ENCODE results near the gene GSG1L.

The GSG1L gene

GRCh38 chr16:27771201-27771910, 292.2 kb downstream of the GSG1L start:
- no peak for DNase-seq (ENCODE audit: low spot score)

- DNase-seq (ENCODE audit: low spot score), result no peak
These were observed 293.0 kb downstream of the GSG1L start for GRCh38 chr16:27770271-27771196.

GRCh38 chr16:27769561-27770255, 293.8 kb downstream of the GSG1L start:
- DNase-seq (ENCODE audit: low spot score), result no peak

GRCh38 chr16:27768651-27769272, 294.8 kb downstream of the GSG1L start:
- no peak for DNase-seq (ENCODE audit: low spot score)

DNA sequence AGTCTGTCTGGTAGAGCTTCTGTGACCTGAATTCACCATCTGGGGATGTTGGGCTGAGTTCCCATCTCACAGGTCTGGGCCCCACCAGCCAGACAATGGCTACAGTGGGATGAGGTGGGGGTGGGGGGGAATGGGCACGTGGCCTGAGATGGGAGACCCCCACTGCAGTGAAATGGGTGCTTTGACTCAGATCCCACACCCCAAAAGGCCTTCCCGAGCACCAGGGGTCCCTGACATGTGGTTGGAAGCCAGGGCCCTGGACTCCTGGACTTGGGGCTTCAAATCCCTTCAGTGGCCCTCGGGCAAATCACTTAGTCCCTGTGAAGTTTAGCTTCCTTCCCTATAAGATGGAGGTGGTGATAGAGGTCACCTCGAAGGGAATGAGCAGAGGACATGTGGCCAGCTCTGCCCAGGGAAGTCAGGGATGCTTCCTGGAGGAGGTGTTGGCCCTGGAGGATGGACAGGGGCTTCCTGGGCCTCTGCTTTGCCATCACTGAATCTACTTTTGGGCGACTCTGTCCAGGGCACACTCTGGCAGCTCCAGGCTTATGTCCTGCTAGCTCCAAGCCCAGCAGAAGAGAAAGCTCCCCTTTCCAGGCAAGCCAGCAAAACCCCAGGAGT, 295.4 kb downstream of the GSG1L start:
- no peak for DNase-seq (ENCODE audit: low spot score)

- DNase-seq (ENCODE audit: low spot score), result no peak
These were observed 296.4 kb downstream of the GSG1L start for GRCh38 chr16:27767081-27767480.

- no peak for DNase-seq (ENCODE audit: low spot score)
These were observed 297.1 kb downstream of the GSG1L start for GRCh38 chr16:27766236-27766925.

DNA sequence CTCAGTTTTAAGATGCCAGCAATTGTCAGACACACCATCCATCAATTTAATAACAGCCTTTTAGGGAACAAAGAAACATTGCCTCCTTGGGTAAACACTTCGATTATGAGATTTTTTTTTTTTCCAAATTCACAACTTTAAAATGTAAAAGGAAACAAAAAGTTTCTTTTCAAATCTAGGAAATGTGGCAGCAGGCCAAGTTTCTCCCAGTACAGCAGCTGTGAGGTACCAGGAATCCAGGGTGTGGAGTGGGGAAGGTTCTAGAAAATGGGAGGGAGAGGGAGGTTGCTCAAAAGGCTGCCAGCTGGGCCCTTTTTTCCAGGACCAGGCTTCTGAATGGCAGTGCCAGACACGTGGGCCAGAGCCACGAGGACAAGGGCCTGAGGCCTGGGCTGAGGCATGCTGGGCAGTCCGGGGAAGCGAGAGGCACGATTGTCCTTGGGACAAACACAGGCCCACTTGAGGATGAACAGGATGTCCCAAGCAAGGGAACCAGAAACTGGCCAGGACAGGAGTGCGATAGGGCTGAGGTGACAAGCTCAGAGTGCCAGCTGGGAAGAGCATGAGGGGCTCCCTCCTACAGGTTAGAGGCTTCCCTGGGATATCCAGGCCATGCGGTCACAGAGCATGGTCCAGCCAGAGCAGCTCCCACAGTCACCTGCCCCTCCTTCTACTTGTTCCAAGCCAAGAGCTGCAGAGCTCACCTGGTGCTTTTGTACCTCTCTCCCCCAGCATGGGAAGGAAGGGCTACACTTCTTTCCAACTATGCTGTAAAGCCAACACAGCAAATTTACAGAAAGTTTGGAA, 298.4 kb downstream of the GSG1L start:
- no peak for DNase-seq (ENCODE audit: low spot score)

DNA sequence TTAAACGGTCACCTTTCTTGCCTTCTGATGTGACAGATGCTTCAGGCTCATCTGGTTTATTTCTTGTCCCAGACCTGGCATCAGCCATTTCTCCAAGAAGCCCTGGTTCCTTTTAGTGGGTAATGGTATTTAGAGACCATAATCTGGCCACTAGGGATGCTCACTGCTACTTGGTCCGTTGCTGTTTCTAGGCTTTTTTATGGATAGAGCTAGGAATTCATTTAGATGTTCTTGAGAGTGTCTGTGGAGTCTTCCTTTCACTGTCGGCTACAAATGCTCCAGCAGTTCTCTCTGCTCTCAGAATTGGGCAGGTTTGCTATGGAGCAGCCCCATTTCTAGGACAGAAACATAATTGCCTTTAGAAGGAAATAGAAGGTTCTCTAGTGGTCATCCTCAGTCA, 299.1 kb downstream of the GSG1L start:
- DNase-seq (ENCODE audit: low spot score), result no peak

- DNase-seq (ENCODE audit: low spot score), result no peak
These were observed 301.1 kb downstream of the GSG1L start for GRCh38 chr16:27762441-27762840.

GRCh38 chr16:27761816-27762215, 301.7 kb downstream of the GSG1L start:
- DNase-seq (ENCODE audit: low spot score), result no peak

- no peak for DNase-seq (ENCODE audit: low spot score)
These were observed 302.7 kb downstream of the GSG1L start for GRCh38 chr16:27760789-27761176.

- DNase-seq (ENCODE audit: low spot score), result no peak
These were observed 303.3 kb downstream of the GSG1L start for GRCh38 chr16:27759967-27760788.

GRCh38 chr16:27759301-27759871, 304.1 kb downstream of the GSG1L start:
- DNase-seq (ENCODE audit: low spot score), result no peak

DNA sequence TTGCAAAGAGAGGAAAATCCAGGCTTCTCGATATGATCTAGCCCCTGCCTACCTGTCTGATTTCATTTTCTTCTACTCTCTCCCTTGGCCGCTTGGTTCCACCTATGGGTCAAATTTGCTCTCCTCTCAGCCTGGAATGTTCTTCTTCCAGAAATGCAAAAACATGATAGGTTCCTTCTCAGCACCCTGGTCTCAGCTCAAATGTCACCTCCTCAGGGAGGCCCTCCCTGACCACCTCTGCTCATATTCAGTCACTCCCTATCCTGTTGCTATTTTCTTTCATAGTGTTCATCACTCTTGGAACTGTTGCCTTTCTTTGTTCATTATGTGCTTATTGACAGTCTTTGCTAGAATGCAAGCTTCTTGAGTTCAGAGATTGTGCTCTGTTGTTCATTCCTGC, 305.0 kb downstream of the GSG1L start:
- DNase-seq (ENCODE audit: low spot score), result no peak

DNA sequence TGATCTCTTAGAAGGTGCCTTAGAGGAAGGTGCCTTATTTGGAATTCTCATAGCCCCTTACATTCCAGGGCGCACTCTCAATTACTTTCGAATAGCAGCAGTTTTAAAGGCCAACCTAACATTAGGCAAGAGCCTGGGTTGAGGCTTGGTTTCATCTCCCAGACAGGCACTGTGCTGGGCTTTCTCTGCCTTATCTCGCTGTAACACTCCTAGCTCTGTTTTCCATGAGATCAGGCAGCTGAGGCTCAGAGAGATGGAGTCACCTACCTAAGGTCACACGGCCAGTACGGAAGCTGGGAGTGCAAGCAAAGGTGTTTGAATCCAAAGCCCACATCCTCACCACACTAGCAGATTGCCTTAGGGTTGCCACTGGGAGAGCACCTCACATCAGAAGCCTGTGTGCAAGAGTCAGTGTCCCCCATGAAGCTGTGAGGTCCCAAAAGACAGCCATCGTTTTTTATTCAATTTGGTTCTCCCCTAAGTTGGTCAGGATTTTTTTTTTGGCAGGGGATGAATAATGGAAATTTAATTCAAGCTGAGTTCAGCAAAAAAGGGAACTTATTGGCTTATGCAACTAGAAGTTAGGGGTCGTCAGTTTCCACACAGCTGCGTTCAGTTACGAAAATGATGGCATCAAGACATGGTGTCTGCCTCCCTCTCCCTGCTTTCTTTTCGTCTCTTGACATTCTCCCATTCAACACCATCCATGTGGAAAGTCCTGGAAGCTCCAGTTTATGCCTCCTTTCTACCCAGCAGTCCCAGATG, 307.1 kb downstream of the GSG1L start:
- no peak for DNase-seq (ENCODE audit: low spot score)

GRCh38 chr16:27754788-27755690, 308.5 kb downstream of the GSG1L start:
- DNase-seq (ENCODE audit: low spot score), result no peak

All from left forelimb (tissue), 1 donor.